Upper lobe of left lung (tissue), 6 donors: ENCODE data around the gene CNTNAP4. TPM values are rescaled to one million over a fixed set of nuclear protein-coding genes. Genes with fewer than 3 reads are reported as not detected.

ENCODE experiments used
- ATAC-seq, 2 donors: fragments of 200-7000 bp; cut with Tn5 transposase; one replicate each; pipeline ENCODE4 v1.9.1; 2022; ENCODE audit warnings: mild to moderate bottlenecking in 2 of 2, moderate library complexity in 2 of 2; ENCODE audit not compliant: low FRiP score in 2 of 2
- DNase-seq, 2 donors: peaks; one replicate each; pipeline ENCODE4 v3.0.0-alpha.2; 2019 to 2020
- H3K27ac ChIP-seq, 4 donors: fragments of 200-600 bp; sonication (generic); one replicate each; pipeline ENCODE4 v1.5.1; 2016 to 2019
- H3K27me3 ChIP-seq, 4 donors: fragments of 200-600 bp; sonication (generic); one replicate each; pipeline ENCODE4 v1.5.1; 2017 to 2019
- H3K36me3 ChIP-seq, 4 donors: fragments of 200-600 bp; sonication (generic); one replicate each; pipeline ENCODE4 v1.5.1; 2016 to 2019
- H3K4me1 ChIP-seq, 4 donors: fragments of 200-600 bp; sonication (generic); one replicate each; pipeline ENCODE4 v1.5.1; 2018 to 2019
- H3K4me3 ChIP-seq, 4 donors: fragments of 200-600 bp; sonication (generic); one replicate each; pipeline ENCODE4 v1.5.1; 2017 to 2019; ENCODE audit warnings: mild to moderate bottlenecking in 2 of 4, moderate library complexity in 1 of 4
- H3K9me3 ChIP-seq, 4 donors: fragments of 200-600 bp; sonication (generic); one replicate each; pipeline ENCODE4 v1.5.1; 2018 to 2019
- CTCF ChIP-seq, 6 experiments: fragments of 450-650 bp in 4 of 6; fragments of 200-600 bp in 2 of 6; sonication (generic) in 2 of 6; IDR thresholded peaks; one replicate each; pipeline ENCODE4 v1.5.1; 2016 to 2019; ENCODE audit warnings: antibody characterized with exemption in 6 of 6
- EP300 ChIP-seq, 4 donors: sonication (generic); formaldehyde crosslinking; IDR thresholded peaks; one replicate each; pipeline ENCODE4 v1.5.1; 2017; ENCODE audit warnings: antibody characterized with exemption in 4 of 4, control low read depth in 2 of 4
- POLR2A ChIP-seq, 4 donors: fragments of 450-650 bp; IDR thresholded peaks; one replicate each; pipeline ENCODE4 v1.5.1; 2016 to 2017; ENCODE audit warnings: antibody characterized with exemption in 4 of 4, mild to moderate bottlenecking in 2 of 4
- POLR2AphosphoS5 ChIP-seq, 2 donors: sonication (generic); formaldehyde crosslinking; IDR thresholded peaks; one replicate each; pipeline ENCODE4 v1.5.1; 2017; ENCODE audit warnings: antibody characterized with exemption in 2 of 2
- WGBS, 2 donors: methylation state at CpG; one replicate each; pipeline ENCODE4 v1.1.5; 2017 to 2018; 5-methylcytosine and 5-hydroxymethylcytosine counted together
- total RNA-seq, 6 donors: library from RNA; depleted of rRNA in 4 of 6; stranded (reverse); fragments of >200 nt in 4 of 6; gene quantifications; one replicate each; pipeline versions ENCODE4 v1.1.0 to v1.2.1, GENCODE V29; 2016 to 2021
- donor health status: DM: no; HTN: no; CAD: no; lungs with moderate emphysema.
- donor health status: DM: no; HTN: yes; CAD: no; lungs with severe emphysema.

The CNTNAP4 gene
- total RNA-seq, 6 donors from 2014 or later = not detected

DNA sequence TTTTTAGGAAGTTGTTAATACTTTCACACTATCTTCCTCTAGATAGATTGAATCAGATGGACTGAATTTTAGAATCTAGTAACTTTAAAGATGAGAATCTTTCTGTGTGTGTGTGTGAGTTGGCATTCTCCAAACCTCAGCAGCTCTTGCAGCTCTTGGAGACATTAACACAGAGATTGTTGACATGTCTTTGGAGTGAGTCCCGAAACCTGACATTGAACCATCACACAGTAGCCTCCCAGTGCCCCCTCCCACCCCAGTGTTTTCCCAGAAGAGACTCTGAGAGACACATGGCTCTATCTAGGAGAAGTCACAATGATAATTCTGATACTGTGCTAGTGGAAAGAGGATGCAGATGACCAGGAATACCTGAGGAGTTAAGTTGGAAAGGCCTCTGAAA, 103.9 kb downstream of the CNTNAP4 start:
- no peaks in the 10 kb centered on the region for H3K27me3 ChIP-seq
- TF ChIP-seq CTCF (IDR thresholded peaks at IDR 0.05) (no peak), EP300 (IDR thresholded peaks at IDR 0.05) (no peak), POLR2AphosphoS5 (IDR thresholded peaks at IDR 0.05) (no peak), POLR2A (IDR thresholded peaks at IDR 0.05) (no peak)
- no peak overlapping the region for H3K4me3 ChIP-seq
- no peak overlapping the region for H3K27ac ChIP-seq
- H3K9me3 ChIP-seq = no peaks in the 10 kb centered on the region
- H3K36me3 ChIP-seq = no peaks in the 10 kb centered on the region
- H3K4me1 ChIP-seq = no peaks in the 10 kb centered on the region
- 20 to 67% methylated on average over 1 of the region's 1 CpG for WGBS, 2 donors
- ATAC-seq = no peak
- DNase-seq = no peak

GRCh38 chr16:76385601-76386230, 108.5 kb downstream of the CNTNAP4 start:
- Histone ChIP-seq H3K36me3 (no peaks in the 10 kb centered on the region), H3K4me1 (no peaks in the 10 kb centered on the region), H3K9me3 (no peaks in the 10 kb centered on the region), H3K27me3 (no peaks in the 10 kb centered on the region), H3K27ac (no peak overlapping the region), H3K4me3 (no peak overlapping the region)
- DNase-seq (no peak), ATAC-seq (no peak)
- 81 to 82% methylated on average over 7 of the region's 7 CpGs for WGBS, 2 donors
- TF ChIP-seq POLR2A (IDR thresholded peaks at IDR 0.05) (no peak), EP300 (IDR thresholded peaks at IDR 0.05) (no peak), CTCF (IDR thresholded peaks at IDR 0.05) (no peak), POLR2AphosphoS5 (IDR thresholded peaks at IDR 0.05) (no peak)

DNA sequence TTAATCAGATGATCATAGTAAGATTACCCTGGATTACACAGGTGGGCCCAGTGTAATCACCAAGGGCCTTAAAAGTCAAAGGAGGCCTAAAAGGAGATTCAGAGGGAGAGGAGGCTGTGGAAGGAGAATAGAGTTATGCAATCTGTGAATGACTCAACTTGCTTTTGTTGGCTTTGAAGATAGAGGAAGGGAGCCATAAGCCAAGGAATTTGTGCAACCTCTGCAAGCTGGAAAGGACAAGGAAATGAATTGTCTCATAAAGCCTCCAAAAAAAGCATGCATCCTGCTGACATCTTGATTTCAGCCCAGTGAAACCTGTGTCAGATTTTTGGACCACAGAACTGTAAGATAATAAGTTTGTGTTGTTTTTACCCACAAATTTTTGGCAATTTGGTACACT, 109.6 kb downstream of the CNTNAP4 start:
- no peaks in the 10 kb centered on the region for H3K9me3 ChIP-seq
- ATAC-seq = peak in 1 of 2 donors; percentile 74
- no peaks in the 10 kb centered on the region for H3K4me1 ChIP-seq

GRCh38 chr16:76387994-76388393, 110.8 kb downstream of the CNTNAP4 start:
- Histone ChIP-seq H3K4me3 (no peak overlapping the region), H3K9me3 (no peaks in the 10 kb centered on the region), H3K27me3 (no peaks in the 10 kb centered on the region), H3K27ac (no peak overlapping the region), H3K36me3 (no peaks in the 10 kb centered on the region), H3K4me1 (no peaks in the 10 kb centered on the region)
- WGBS, 2 donors = 18 to 23% methylated on average over 2 of the region's 2 CpGs
- DNase-seq (no peak), ATAC-seq (no peak)
- no peak for TF ChIP-seq POLR2AphosphoS5 (IDR thresholded peaks at IDR 0.05)
- TF ChIP-seq CTCF (IDR thresholded peaks at IDR 0.05) = no peak
- TF ChIP-seq EP300 (IDR thresholded peaks at IDR 0.05) = no peak
- TF ChIP-seq POLR2A (IDR thresholded peaks at IDR 0.05) = no peak

More for the DNA sequence above, 109.6 kb downstream of the CNTNAP4 start:
- no peak overlapping the region for H3K4me3 ChIP-seq
- H3K27ac ChIP-seq = no peak overlapping the region
- TF ChIP-seq EP300 (IDR thresholded peaks at IDR 0.05) (no peak), POLR2A (IDR thresholded peaks at IDR 0.05) (no peak), CTCF (IDR thresholded peaks at IDR 0.05) (no peak), POLR2AphosphoS5 (IDR thresholded peaks at IDR 0.05) (no peak)
- no peaks in the 10 kb centered on the region for H3K36me3 ChIP-seq
- no peak for DNase-seq
- H3K27me3 ChIP-seq = no peaks in the 10 kb centered on the region

GRCh38 chr16:76389126-76389525, 111.9 kb downstream of the CNTNAP4 start:
- DNase-seq (no peak), ATAC-seq (no peak)
- TF ChIP-seq CTCF (IDR thresholded peaks at IDR 0.05) (no peak), POLR2A (IDR thresholded peaks at IDR 0.05) (no peak), EP300 (IDR thresholded peaks at IDR 0.05) (no peak), POLR2AphosphoS5 (IDR thresholded peaks at IDR 0.05) (no peak)
- Histone ChIP-seq H3K4me1 (no peaks in the 10 kb centered on the region), H3K9me3 (no peaks in the 10 kb centered on the region), H3K4me3 (no peak overlapping the region), H3K36me3 (no peaks in the 10 kb centered on the region), H3K27me3 (no peaks in the 10 kb centered on the region), H3K27ac (no peak overlapping the region)
- WGBS, 2 donors = 82 to 83% methylated on average over 6 of the region's 6 CpGs
